Stomach (tissue), 4 donors: ENCODE results near the gene MGME1.

Experiments used
- EP300 ChIP-seq: sonication (generic); formaldehyde crosslinking; IDR thresholded peaks from one replicate; pipeline ENCODE4 v1.6.1; 2017; ENCODE audit warnings: antibody characterized with exemption
- TF ChIP-seq, protein P1 (sequence below), 7 experiments: fragments of 450-650 bp in 4 of 7; fragments of 200-600 bp in 3 of 7; sonication (generic) in 3 of 7; IDR thresholded peaks; one replicate each; pipeline ENCODE4 v1.5.1; 2016 to 2019; ENCODE audit warnings: antibody characterized with exemption in 7 of 7, control low read depth in 2 of 7, mild to moderate bottlenecking in 1 of 7

DNA sequence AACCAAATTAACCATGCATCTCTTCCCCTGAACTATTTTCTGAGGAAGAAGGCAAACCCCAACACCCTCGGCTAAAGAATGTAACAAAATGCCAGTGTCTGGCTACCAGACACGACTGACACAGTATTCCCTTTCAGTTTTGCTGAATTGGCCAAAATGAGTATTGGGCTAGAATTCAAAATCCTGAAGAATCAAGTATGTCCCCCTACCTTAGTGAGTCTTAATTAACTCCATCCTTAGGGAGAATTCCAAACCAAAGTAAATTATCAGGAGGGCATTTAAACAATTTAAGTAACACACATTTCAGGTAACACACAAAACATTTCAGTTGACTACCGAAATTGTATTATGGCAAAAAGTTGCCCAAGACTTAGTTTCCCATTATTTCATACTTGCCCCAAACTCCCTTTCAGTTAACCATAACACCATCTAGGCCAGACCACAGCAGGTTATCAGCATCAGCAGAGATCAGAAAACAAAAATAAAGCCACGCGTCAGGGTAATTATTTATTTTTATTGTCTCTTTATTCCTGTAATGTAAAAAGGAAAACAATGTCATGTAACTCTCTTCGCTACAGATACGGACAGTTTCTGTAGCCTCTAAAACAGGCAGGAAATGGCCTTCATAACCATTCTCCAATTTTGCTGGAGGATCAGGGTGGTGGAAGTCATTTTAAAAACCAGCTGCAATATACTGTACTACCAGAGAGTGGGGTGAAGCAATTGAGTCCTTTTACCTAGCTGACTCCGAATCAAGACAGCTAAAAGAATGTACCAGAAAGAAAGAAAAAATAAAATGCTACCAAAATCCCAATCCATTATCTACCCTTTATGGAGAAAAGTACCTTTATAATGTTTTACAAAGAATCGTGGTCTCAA, 2.1 kb upstream of the MGME1 start:
- TF ChIP-seq EP300 = no peak
- TF ChIP-seq, protein P1, sequence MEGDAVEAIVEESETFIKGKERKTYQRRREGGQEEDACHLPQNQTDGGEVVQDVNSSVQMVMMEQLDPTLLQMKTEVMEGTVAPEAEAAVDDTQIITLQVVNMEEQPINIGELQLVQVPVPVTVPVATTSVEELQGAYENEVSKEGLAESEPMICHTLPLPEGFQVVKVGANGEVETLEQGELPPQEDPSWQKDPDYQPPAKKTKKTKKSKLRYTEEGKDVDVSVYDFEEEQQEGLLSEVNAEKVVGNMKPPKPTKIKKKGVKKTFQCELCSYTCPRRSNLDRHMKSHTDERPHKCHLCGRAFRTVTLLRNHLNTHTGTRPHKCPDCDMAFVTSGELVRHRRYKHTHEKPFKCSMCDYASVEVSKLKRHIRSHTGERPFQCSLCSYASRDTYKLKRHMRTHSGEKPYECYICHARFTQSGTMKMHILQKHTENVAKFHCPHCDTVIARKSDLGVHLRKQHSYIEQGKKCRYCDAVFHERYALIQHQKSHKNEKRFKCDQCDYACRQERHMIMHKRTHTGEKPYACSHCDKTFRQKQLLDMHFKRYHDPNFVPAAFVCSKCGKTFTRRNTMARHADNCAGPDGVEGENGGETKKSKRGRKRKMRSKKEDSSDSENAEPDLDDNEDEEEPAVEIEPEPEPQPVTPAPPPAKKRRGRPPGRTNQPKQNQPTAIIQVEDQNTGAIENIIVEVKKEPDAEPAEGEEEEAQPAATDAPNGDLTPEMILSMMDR (IDR thresholded peaks at IDR 0.05) = peak in 1 of 7 experiments; percentile 19
